ENCODE data around the gene SENP6. TPM values are rescaled to one million over a fixed set of nuclear protein-coding genes. Genes with fewer than 3 reads are reported as not detected.

SENP6 gene
- total RNA-seq, 1 experiment from 2014 or later, result 94.9 TPM

GRCh38 chr6:75643173-75643572 lies 41.5 kb downstream of the SENP6 start:
- Histone ChIP-seq H3K9me3 (no peaks in the 10 kb centered on the region), H3K36me3 (ENCODE audit: control insufficient read depth, insufficient read depth, low read length) (no peaks in the 10 kb centered on the region), H3K4me1 (peaks cover 5% of the 10 kb centered on the region; the same call in 1 of the 2 replicates), H3K27me3 (replicated peaks; ENCODE audit: control insufficient read depth, insufficient read depth, low read length) (no peaks in the 10 kb centered on the region), H3K4me3 (ENCODE audit: low read depth, low read length) (no peak overlapping the region)
- H3K9me3 Mint-ChIP-seq (ENCODE audit: unreplicated experiment), result no peaks in the 10 kb centered on the region
- H3K27me3 Mint-ChIP-seq (ENCODE audit: insufficient read depth, unreplicated experiment), result no peaks in the 10 kb centered on the region
- POLR2A ChIA-PET, result no interaction called here
- peak overlapping the region; percentile 13 for H3K27ac Mint-ChIP-seq (ENCODE audit: unreplicated experiment)
- CTCF ChIA-PET, result no interaction called here
- intact Hi-C loops (cut with micrococcal nuclease; ENCODE audit: unreplicated experiment), result no loop called here
- TF ChIP-seq CTCF (IDR thresholded peaks at IDR 0.05; ENCODE audit: insufficient read depth in 1 of 2, low read depth in 1 of 2, low read length in 1 of 2, severe bottlenecking in 1 of 2, unreplicated experiment in 1 of 2), result no peak
- H3K36me3 Mint-ChIP-seq (ENCODE audit: insufficient read depth, unreplicated experiment), result peaks cover 34% of the 10 kb centered on the region
- BruUV-seq (replicated peaks), result TSS peak; percentile 5
- no peak for DNase-seq
- H3K4me1 Mint-ChIP-seq (ENCODE audit: low read depth, unreplicated experiment), result peaks cover 13% of the 10 kb centered on the region
- H3K4me3 Mint-ChIP-seq (ENCODE audit: unreplicated experiment), result no peak overlapping the region

- Histone ChIP-seq H3K9me3 (no peaks in the 10 kb centered on the region), H3K27me3 (replicated peaks; ENCODE audit: control insufficient read depth, insufficient read depth, low read length) (no peaks in the 10 kb centered on the region), H3K36me3 (ENCODE audit: control insufficient read depth, insufficient read depth, low read length) (no peaks in the 10 kb centered on the region), H3K4me1 (no peaks in the 10 kb centered on the region), H3K4me3 (ENCODE audit: low read depth, low read length) (no peak overlapping the region)
- DNase-seq, result no peak
- H3K36me3 Mint-ChIP-seq (ENCODE audit: insufficient read depth, unreplicated experiment), result peaks cover 85% of the 10 kb centered on the region
- intact Hi-C loops (cut with micrococcal nuclease; ENCODE audit: unreplicated experiment), result no loop called here
- CTCF ChIA-PET, result no interaction called here
- no peaks in the 10 kb centered on the region for H3K27me3 Mint-ChIP-seq (ENCODE audit: insufficient read depth, unreplicated experiment)
- H3K4me3 Mint-ChIP-seq (ENCODE audit: unreplicated experiment), result no peak overlapping the region
- TF ChIP-seq CTCF (IDR thresholded peaks at IDR 0.05; ENCODE audit: insufficient read depth in 1 of 2, low read depth in 1 of 2, low read length in 1 of 2, severe bottlenecking in 1 of 2, unreplicated experiment in 1 of 2), result no peak
- H3K27ac Mint-ChIP-seq (ENCODE audit: unreplicated experiment), result no peak overlapping the region
- no peaks in the 10 kb centered on the region for H3K9me3 Mint-ChIP-seq (ENCODE audit: unreplicated experiment)
- peaks cover 13% of the 10 kb centered on the region for H3K4me1 Mint-ChIP-seq (ENCODE audit: low read depth, unreplicated experiment)
- POLR2A ChIA-PET, result interaction anchor here (0.7 kb wide), 1 partner anchor 55 kb away, joined by 3 read pairs; the partner anchor contains the start of gene SENP6
- BruUV-seq (replicated peaks), result no TSS peak
Observed at GRCh38 chr6:75656479-75656878, 54.8 kb downstream of the SENP6 start.

- Histone ChIP-seq H3K27me3 (replicated peaks; ENCODE audit: control insufficient read depth, insufficient read depth, low read length) (no peaks in the 10 kb centered on the region), H3K4me1 (no peaks in the 10 kb centered on the region), H3K4me3 (ENCODE audit: low read depth, low read length) (no peak overlapping the region), H3K36me3 (ENCODE audit: control insufficient read depth, insufficient read depth, low read length) (no peaks in the 10 kb centered on the region), H3K9me3 (no peaks in the 10 kb centered on the region)
- Mint-ChIP-seq H3K36me3 (ENCODE audit: insufficient read depth, unreplicated experiment) (peaks cover 82% of the 10 kb centered on the region), H3K9me3 (ENCODE audit: unreplicated experiment) (no peaks in the 10 kb centered on the region), H3K27me3 (ENCODE audit: insufficient read depth, unreplicated experiment) (no peaks in the 10 kb centered on the region), H3K27ac (ENCODE audit: unreplicated experiment) (no peak overlapping the region), H3K4me1 (ENCODE audit: low read depth, unreplicated experiment) (peaks cover 13% of the 10 kb centered on the region), H3K4me3 (ENCODE audit: unreplicated experiment) (no peak overlapping the region)
- intact Hi-C loops (cut with micrococcal nuclease; ENCODE audit: unreplicated experiment), result no loop called here
- no peak for DNase-seq
- BruUV-seq (replicated peaks), result no TSS peak
- no peak for TF ChIP-seq CTCF (IDR thresholded peaks at IDR 0.05; ENCODE audit: insufficient read depth in 1 of 2, low read depth in 1 of 2, low read length in 1 of 2, severe bottlenecking in 1 of 2, unreplicated experiment in 1 of 2)
- ChIA-PET POLR2A (no interaction called here), CTCF (no interaction called here)
Observed at GRCh38 chr6:75657327-75657726, 55.6 kb downstream of the SENP6 start.

Measured in Caco-2 (cell line).